Activated CD4-positive, alpha-beta T cell treated with anti-CD3 and anti-CD28 coated beads for 36 hours (primary cell): ENCODE measurements around the gene POLR2J. TPM values are rescaled to one million over a fixed set of nuclear protein-coding genes. Genes with fewer than 3 reads are reported as not detected.

Source experiments
- ATAC-seq: fragments of 200-7000 bp; cut with Tn5 transposase; one replicate; pipeline ENCODE4 v1.10.0; 2021; ENCODE audit warnings: mild to moderate bottlenecking, moderate library complexity
- CTCF ChIA-PET: fragments of 350-600 bp; sonication (Branson Sonifier 250); formaldehyde crosslinking; loops from one replicate; lab custom pipeline; 2021; ENCODE audit warnings: antibody characterized with exemption; lab: Charles Lee
- POLR2A ChIA-PET: fragments of 350-600 bp; sonication (Branson Sonifier 250); formaldehyde crosslinking; loops from one replicate; lab custom pipeline; 2021; ENCODE audit warnings: antibody characterized with exemption, inconsistent platforms; lab: Charles Lee
- DNase-seq: peaks from one replicate; pipeline ENCODE4 v3.0.0-alpha.2; 2020
- H3K27ac Mint-ChIP-seq: one replicate; pipeline ENCODE4 v1.8.0; 2021; ENCODE audit warnings: mixed read lengths
- H3K27me3 Mint-ChIP-seq: one replicate; pipeline ENCODE4 v1.8.0; 2021; ENCODE audit warnings: mixed read lengths
- H3K36me3 Mint-ChIP-seq: one replicate; pipeline ENCODE4 v1.8.0; 2021; ENCODE audit warnings: low read depth, mixed read lengths
- H3K4me1 Mint-ChIP-seq: one replicate; pipeline ENCODE4 v1.8.0; 2021; ENCODE audit warnings: mixed read lengths
- H3K4me3 Mint-ChIP-seq: one replicate; pipeline ENCODE4 v1.8.0; 2021; ENCODE audit warnings: mild to moderate bottlenecking, moderate library complexity, mixed read lengths
- H3K9me3 Mint-ChIP-seq: one replicate; pipeline ENCODE4 v1.8.0; 2021; ENCODE audit warnings: low read depth, mixed read lengths
- intact Hi-C, 2 experiments: fragments of 100-400 bp; cut with DNase I in 1 of 2; cut with micrococcal nuclease in 1 of 2; formaldehyde crosslinking; loops; one replicate each; pipeline versions ENCODE4 v1.14.2 to v1.15.1; 2022 to 2024; cut with DNase I, micrococcal nuclease
- microRNA-seq: library from miRNA; unstranded; fragments of <30 nt; microRNA quantifications from one replicate; pipeline ENCODE4 v1.2.0, GENCODE V29; 2021; ENCODE audit warnings: borderline replicate concordance
- total RNA-seq, 2 experiments: library from RNA; stranded (reverse); gene quantifications; one replicate each; pipeline ENCODE4 v1.2.3, GENCODE V29; 2021

Gene POLR2J
- total RNA-seq, 2 experiments from 2014 or later, result 32.6 to 46.1 TPM

DNA sequence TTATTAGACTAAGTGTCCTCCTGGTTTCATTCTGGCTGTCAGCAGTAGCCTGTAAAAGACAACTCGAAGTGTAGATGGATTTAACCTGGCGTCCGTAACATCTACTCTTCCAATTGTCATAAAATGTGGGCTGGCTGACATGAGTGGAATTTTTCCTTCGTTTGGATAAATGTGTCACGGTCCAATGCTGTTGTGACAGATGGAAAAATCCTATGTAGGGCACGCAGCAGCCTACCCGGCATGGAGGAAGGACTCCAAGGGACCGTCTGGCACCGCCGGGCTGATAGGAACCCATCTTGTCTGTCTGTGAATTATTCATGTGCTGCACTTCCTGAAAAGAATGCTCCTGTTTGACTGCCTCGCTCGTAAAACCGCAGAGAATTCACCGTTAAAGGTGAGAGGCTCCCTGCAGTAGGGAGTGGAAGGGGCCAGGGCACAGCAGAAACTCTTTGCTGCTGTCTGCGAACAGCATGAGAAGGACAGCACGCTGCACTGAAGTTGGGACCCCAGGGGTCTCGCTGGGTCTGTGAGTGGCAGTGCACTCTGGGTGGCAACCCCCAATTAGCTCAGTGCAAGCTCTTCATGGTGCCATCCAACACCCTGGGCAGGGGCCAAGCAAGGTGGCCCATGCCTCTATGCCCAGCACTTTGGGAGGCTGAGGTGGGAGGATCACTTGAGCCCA is 47.0 kb downstream of the POLR2J start:
- H3K4me1 Mint-ChIP-seq, result peaks cover 58% of the 10 kb centered on the region
- ChIA-PET CTCF (no interaction called here), POLR2A (no interaction called here)
- peak; percentile 63 for ATAC-seq
- H3K36me3 Mint-ChIP-seq, result peaks cover 16% of the 10 kb centered on the region
- peak overlapping the region; percentile 67 for H3K4me3 Mint-ChIP-seq
- H3K27me3 Mint-ChIP-seq, result no peaks in the 10 kb centered on the region
- peak overlapping the region; percentile 84 for H3K27ac Mint-ChIP-seq
- peak; percentile 70 for DNase-seq
- no peaks in the 10 kb centered on the region for H3K9me3 Mint-ChIP-seq
- intact Hi-C loops, result loop anchor here (2.0 to 5.0 kb wide), 3 partner anchors 15 to 1559 kb away; partner anchors contain the start of gene PRKRIP1 (in 1 of the 2)

GRCh38 chr7:102429141-102429899 is 49.4 kb downstream of the POLR2J start:
- intact Hi-C loops, result no loop called here
- Mint-ChIP-seq H3K27ac (peak overlapping the region; percentile 84), H3K9me3 (no peaks in the 10 kb centered on the region), H3K4me1 (peaks cover 77% of the 10 kb centered on the region), H3K36me3 (peaks cover 33% of the 10 kb centered on the region), H3K4me3 (no peak overlapping the region), H3K27me3 (no peaks in the 10 kb centered on the region)
- DNase-seq (no peak), ATAC-seq (no peak)
- ChIA-PET CTCF (no interaction called here), POLR2A (no interaction called here)

- Mint-ChIP-seq H3K9me3 (no peaks in the 10 kb centered on the region), H3K27ac (peak overlapping the region; percentile 100), H3K4me3 (peak overlapping the region; percentile 72), H3K27me3 (no peaks in the 10 kb centered on the region), H3K4me1 (peaks cover 67% of the 10 kb centered on the region), H3K36me3 (peaks cover 36% of the 10 kb centered on the region)
- intact Hi-C loops, result loop anchor here in 1 of 2 experiments (2.0 kb wide), 1 partner anchor 38 kb away; the partner anchor contains the start of genes ALKBH4 and LRWD1
- ChIA-PET CTCF (interaction anchor here (0.5 to 2.5 kb wide), 4 partner anchors 14 to 38 kb away, joined by 3 to 5 read pairs (median 5); partner anchors contain the start of genes ALKBH4 and LRWD1), POLR2A (interaction anchor here (1.0 to 1.4 kb wide), 2 partner anchors 9 to 15 kb away, joined by 4 to 5 read pairs; no protein-coding TSS in a partner anchor)
- DNase-seq, result no peak
- no peak for ATAC-seq
Measured at GRCh38 chr7:102427019-102427405, 51.7 kb downstream of the POLR2J start.

DNA sequence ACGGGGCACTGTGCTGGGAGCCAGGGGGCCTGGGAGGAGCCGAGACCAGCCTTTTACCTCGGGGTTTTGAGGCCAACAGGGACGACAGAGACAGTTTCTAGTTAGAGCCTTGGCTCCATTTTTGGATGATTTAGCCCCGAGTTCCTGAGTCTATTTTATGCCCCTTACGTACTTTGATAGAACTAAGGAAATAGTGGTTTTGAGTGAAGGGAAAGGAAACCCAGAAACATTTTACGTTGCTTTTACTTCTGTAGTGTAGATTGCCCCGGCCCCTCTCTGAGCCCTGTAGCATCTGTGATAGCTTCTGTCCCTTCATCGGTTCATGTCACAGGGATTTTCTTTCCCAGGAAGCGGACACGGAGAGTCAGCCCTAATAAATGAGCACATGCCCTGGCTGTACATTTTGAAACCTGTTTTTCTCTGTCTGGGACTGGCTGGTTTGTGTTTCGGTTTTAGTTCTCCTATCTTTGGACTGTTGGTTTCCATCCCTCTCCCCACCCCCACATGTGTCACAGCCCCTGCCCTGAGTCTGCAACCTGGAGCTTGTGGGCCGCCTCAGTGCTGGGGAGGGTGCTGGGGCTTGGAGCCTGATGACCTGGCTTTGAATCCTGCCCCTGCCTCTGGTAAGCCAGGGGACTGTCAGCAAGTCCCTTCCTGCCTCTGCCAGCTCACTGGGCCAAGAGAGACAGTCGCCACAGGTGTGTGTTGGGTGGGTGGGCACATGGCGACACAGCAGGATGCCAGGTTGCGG is 52.3 kb downstream of the POLR2J start:
- Mint-ChIP-seq H3K27me3 (no peaks in the 10 kb centered on the region), H3K4me1 (peaks cover 62% of the 10 kb centered on the region), H3K27ac (peak overlapping the region; percentile 100), H3K36me3 (peaks cover 36% of the 10 kb centered on the region), H3K9me3 (no peaks in the 10 kb centered on the region), H3K4me3 (peak overlapping the region; percentile 72)
- POLR2A ChIA-PET, result interaction anchor here (1.0 to 1.4 kb wide), 4 partner anchors 8 to 23 kb away, joined by 3 to 5 read pairs (median 4); no protein-coding TSS in a partner anchor
- CTCF ChIA-PET, result interaction anchor here (0.5 to 2.5 kb wide), 11 partner anchors 9 to 38 kb away, joined by 3 to 13 read pairs (median 4); partner anchors contain the start of genes ALKBH4, LRWD1 and PRKRIP1
- intact Hi-C loops, result loop anchor here (1.0 to 2.0 kb wide), 3 partner anchors 11 to 140 kb away; partner anchors contain the start of genes ALKBH4 (in 1 of the 2), LRWD1 (in 1 of the 2) and SH2B2 (in 1 of the 2)
- ATAC-seq, result peak; percentile 77
- DNase-seq, result peak; percentile 91

DNA sequence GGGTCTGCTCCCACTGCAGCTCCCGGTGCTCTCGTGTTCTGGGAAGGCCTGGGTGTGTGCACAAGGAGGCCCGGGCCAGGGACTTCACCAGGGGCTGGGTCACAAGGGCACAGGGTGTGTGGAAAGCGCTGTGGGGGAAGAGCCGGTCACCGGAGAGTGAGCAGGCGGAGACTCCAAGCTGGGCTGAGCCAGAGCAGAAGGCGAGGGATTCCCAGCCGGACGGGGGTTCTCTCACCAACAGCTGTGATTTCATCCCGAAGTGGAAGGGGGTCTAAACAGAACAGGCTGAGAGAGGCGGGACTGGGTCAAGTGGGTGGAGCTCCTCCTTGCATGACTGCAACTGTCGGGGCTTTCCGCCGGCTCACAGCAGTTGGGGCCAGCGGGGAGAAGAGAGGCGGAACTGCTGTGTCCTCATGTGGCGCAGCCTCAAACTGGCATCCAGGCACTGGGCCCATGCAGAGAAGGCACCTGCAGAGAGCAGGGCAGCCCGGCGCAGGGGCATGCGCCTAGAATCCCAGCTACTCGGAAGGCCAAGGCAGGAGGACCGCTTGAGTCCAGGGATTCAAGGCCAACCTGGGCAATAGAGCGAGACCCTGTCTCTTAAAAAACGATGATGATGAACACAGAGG is 53.0 kb downstream of the POLR2J start:
- H3K27me3 Mint-ChIP-seq, result no peaks in the 10 kb centered on the region
- intact Hi-C loops, result loop anchor here (1.0 to 2.0 kb wide), 3 partner anchors 10 to 139 kb away; partner anchors contain the start of genes ALKBH4 (in 1 of the 2), LRWD1 (in 1 of the 2) and SH2B2 (in 1 of the 2)
- DNase-seq (peak; percentile 91), ATAC-seq (peak; percentile 82)
- ChIA-PET POLR2A (interaction anchor here (0.6 to 1.1 kb wide), 3 partner anchors 9 to 22 kb away, joined by 3 read pairs; no protein-coding TSS in a partner anchor), CTCF (interaction anchor here (0.8 to 2.5 kb wide), 8 partner anchors 8 to 39 kb away, joined by 3 to 13 read pairs (median 4); partner anchors contain the start of genes ALKBH4, LRWD1 and PRKRIP1)
- H3K27ac Mint-ChIP-seq, result peak overlapping the region; percentile 100
- H3K9me3 Mint-ChIP-seq, result no peaks in the 10 kb centered on the region
- H3K36me3 Mint-ChIP-seq, result peaks cover 42% of the 10 kb centered on the region
- H3K4me1 Mint-ChIP-seq, result peaks cover 60% of the 10 kb centered on the region
- H3K4me3 Mint-ChIP-seq, result peak overlapping the region; percentile 72

- POLR2A ChIA-PET, result interaction anchor here (0.6 kb wide), 1 partner anchor 28 kb away, joined by 3 read pairs; no protein-coding TSS in a partner anchor
- Mint-ChIP-seq H3K4me1 (peaks cover 64% of the 10 kb centered on the region), H3K27me3 (no peaks in the 10 kb centered on the region), H3K4me3 (no peak overlapping the region), H3K27ac (peak overlapping the region; percentile 100), H3K9me3 (no peaks in the 10 kb centered on the region), H3K36me3 (peaks cover 47% of the 10 kb centered on the region)
- no peak for ATAC-seq
- DNase-seq, result no peak
- intact Hi-C loops, result no loop called here
- CTCF ChIA-PET, result interaction anchor here (1.3 to 2.1 kb wide), 3 partner anchors 7 to 19 kb away, joined by 3 to 13 read pairs (median 6); no protein-coding TSS in a partner anchor
Measured at GRCh38 chr7:102424787-102425218, 53.9 kb downstream of the POLR2J start.

- no peak overlapping the region for H3K4me3 Mint-ChIP-seq
- H3K9me3 Mint-ChIP-seq, result no peaks in the 10 kb centered on the region
- no peaks in the 10 kb centered on the region for H3K27me3 Mint-ChIP-seq
- ChIA-PET POLR2A (interaction anchor here (0.6 kb wide), 1 partner anchor 27 kb away, joined by 3 read pairs; no protein-coding TSS in a partner anchor), CTCF (no interaction called here)
- intact Hi-C loops, result no loop called here
- peaks cover 62% of the 10 kb centered on the region for H3K4me1 Mint-ChIP-seq
- peaks cover 47% of the 10 kb centered on the region for H3K36me3 Mint-ChIP-seq
- DNase-seq (no peak), ATAC-seq (no peak)
- H3K27ac Mint-ChIP-seq, result peak overlapping the region; percentile 100
Measured at GRCh38 chr7:102424129-102424551, 54.6 kb downstream of the POLR2J start.

Small RNA genes within 50 kb of the gene (microRNA-seq; reads per million reads assigned to microRNA genes)
- gene MIR4467 (3.5 reads per million, percentile 3 among the genes with 10 or more reads in this experiment), gene MIR5090 (8.8 reads per million, percentile 26 among the genes with 10 or more reads in this experiment)

Other genes starting within 250 kb of the POLR2J start
- 1 to 10 TPM; 2.7 to 3.2 TPM for gene SH2B2, start 192.1 kb downstream of the POLR2J start, total RNA-seq
- gene SPDYE6, start 122.5 kb downstream of the POLR2J start, total RNA-seq, result not detected
- 10 to 100 TPM; 26.2 to 31.4 TPM for gene PRKRIP1, start 82.6 kb downstream of the POLR2J start, total RNA-seq
- gene ORAI2, start 45.3 kb downstream of the POLR2J start, total RNA-seq, result 10 to 100 TPM; 20.8 to 25.1 TPM
- gene ALKBH4, start 14.1 kb downstream of the POLR2J start, total RNA-seq, result 1 to 10 TPM; 6.1 to 9.1 TPM
- 10 to 100 TPM; 13.6 to 14.4 TPM for gene LRWD1, start 13.9 kb downstream of the POLR2J start, total RNA-seq
- gene RASA4B, start 38.9 kb upstream of the POLR2J start, total RNA-seq, result 10 to 100 TPM; 28.6 to 30.1 TPM
- gene UPK3BL2, start 64.8 kb upstream of the POLR2J start, total RNA-seq, result 10 to 100 TPM; 23.4 to 43.5 TPM
- gene SPDYE2, start 72.3 kb upstream of the POLR2J start, total RNA-seq, result not detected
- 10 to 100 TPM; 36.3 to 40.4 TPM for gene POLR2J3, start 93.7 kb upstream of the POLR2J start, total RNA-seq
- 10 to 100 TPM; 32.2 to 33.7 TPM for gene RASA4, start 137.8 kb upstream of the POLR2J start, total RNA-seq
- gene UPK3BL1, start 163.9 kb upstream of the POLR2J start, total RNA-seq, result 1 to 10 TPM in 1 of 2 experiments, not detected in 1; 4.0 TPM
- not detected for gene SPDYE2B, start 171.4 kb upstream of the POLR2J start, total RNA-seq
- gene POLR2J2, start 192.7 kb upstream of the POLR2J start, total RNA-seq, result 10 to 100 TPM; 20.0 to 38.2 TPM